ENCODE results near the gene D2HGDH.

DNA sequence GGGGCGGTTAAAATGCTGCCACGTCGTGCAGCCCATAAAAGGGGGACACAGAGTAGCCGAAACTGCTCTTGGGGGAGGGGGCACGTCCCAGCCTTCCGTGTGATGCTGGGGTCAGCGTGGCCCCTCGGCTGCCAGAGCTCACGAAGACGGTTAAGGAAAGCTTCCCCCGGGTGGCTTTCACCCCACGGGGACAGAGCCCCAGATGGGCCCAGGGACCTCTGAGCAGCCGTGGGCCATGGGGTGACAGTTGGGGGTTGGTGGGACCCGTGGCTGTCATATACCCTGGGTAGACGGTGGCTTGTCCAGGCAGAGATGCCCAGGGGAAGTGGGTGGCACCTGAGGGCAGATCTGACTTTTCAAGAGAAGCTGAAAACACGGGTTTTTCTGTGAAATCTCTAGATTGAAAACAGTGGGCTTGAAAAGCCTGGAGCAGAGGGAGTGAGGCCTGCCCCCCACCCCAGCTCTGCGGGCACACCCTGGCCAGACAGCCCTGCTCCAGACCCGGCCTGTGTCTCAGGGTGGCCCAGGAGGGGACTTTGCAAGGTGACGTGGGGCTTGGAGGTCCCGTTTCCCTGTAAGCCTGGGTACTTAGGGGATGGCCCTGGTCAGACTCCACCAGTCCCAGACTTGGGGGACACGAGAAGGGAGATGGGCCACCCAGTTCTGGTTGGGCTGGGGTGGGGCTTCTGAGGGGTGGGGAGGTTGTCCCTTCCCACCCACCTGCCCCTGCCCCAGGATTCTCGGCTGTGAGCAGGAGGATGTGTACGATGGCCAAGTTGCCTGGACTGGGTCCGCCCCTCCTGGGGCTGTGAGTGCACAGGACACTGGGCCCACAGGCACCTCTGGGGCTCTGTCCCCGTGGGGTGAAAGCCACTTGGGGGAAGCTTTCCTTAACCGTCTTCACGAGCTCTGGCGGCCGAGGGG, 75.2 kb downstream of the D2HGDH start:
- TF ChIP-seq, protein P1, sequence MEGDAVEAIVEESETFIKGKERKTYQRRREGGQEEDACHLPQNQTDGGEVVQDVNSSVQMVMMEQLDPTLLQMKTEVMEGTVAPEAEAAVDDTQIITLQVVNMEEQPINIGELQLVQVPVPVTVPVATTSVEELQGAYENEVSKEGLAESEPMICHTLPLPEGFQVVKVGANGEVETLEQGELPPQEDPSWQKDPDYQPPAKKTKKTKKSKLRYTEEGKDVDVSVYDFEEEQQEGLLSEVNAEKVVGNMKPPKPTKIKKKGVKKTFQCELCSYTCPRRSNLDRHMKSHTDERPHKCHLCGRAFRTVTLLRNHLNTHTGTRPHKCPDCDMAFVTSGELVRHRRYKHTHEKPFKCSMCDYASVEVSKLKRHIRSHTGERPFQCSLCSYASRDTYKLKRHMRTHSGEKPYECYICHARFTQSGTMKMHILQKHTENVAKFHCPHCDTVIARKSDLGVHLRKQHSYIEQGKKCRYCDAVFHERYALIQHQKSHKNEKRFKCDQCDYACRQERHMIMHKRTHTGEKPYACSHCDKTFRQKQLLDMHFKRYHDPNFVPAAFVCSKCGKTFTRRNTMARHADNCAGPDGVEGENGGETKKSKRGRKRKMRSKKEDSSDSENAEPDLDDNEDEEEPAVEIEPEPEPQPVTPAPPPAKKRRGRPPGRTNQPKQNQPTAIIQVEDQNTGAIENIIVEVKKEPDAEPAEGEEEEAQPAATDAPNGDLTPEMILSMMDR (IDR thresholded peaks at IDR 0.05): no peak
- TF ChIP-seq EP300 (IDR thresholded peaks at IDR 0.05): no peak
- no peak for TF ChIP-seq POLR2AphosphoS5 (IDR thresholded peaks at IDR 0.05)
- no peak for TF ChIP-seq POLR2A (IDR thresholded peaks at IDR 0.05)

All from suprapubic skin (tissue), 4 donors.